Right forelimb (tissue), 1 donor: ENCODE results near the gene HMX1.

Experiments
- DNase-seq: peaks from one replicate; pipeline ENCODE4 v3.0.0-alpha.2; 2018

HMX1 gene

GRCh38 chr4:8838961-8839431 is 32.6 kb downstream of the HMX1 start:
- no peak for DNase-seq

GRCh38 chr4:8838296-8838960 is 33.2 kb downstream of the HMX1 start:
- no peak for DNase-seq

- peak; percentile 31 for DNase-seq
Measured at GRCh38 chr4:8837181-8837841, 34.3 kb downstream of the HMX1 start.

GRCh38 chr4:8836664-8837171 is 34.9 kb downstream of the HMX1 start:
- no peak for DNase-seq

GRCh38 chr4:8835521-8836365 is 35.9 kb downstream of the HMX1 start:
- DNase-seq = peak; percentile 32

- DNase-seq = peak; percentile 24
Measured at GRCh38 chr4:8834681-8835220, 36.9 kb downstream of the HMX1 start.

- DNase-seq = peak; percentile 43
Measured at GRCh38 chr4:8832113-8832915, 39.3 kb downstream of the HMX1 start.

- DNase-seq = peak; percentile 21
Measured at GRCh38 chr4:8831221-8832112, 40.2 kb downstream of the HMX1 start.

GRCh38 chr4:8830611-8831200 is 40.9 kb downstream of the HMX1 start:
- DNase-seq = peak; percentile 40

GRCh38 chr4:8830056-8830455 is 41.6 kb downstream of the HMX1 start:
- peak; percentile 18 for DNase-seq

- peak; percentile 24 for DNase-seq
Measured at GRCh38 chr4:8829584-8829983, 42.1 kb downstream of the HMX1 start.

- DNase-seq = peak; percentile 11
Measured at GRCh38 chr4:8828869-8829268, 42.8 kb downstream of the HMX1 start.

GRCh38 chr4:8821151-8821950 is 50.3 kb downstream of the HMX1 start:
- no peak for DNase-seq

- DNase-seq = peak; percentile 19
Measured at GRCh38 chr4:8820178-8821102, 51.2 kb downstream of the HMX1 start.

GRCh38 chr4:8819473-8820177 is 52.0 kb downstream of the HMX1 start:
- peak; percentile 41 for DNase-seq

- peak; percentile 13 for DNase-seq
Measured at GRCh38 chr4:8819019-8819418, 52.6 kb downstream of the HMX1 start.

GRCh38 chr4:8818063-8818881 is 53.4 kb downstream of the HMX1 start:
- peak; percentile 30 for DNase-seq
